GM12878 (cell line): ENCODE results near the gene PIGZ. TPM values are rescaled to one million over a fixed set of nuclear protein-coding genes. Genes with fewer than 3 reads are reported as not detected.

Experiments used
- ATAC-seq: fragments of 200-7000 bp; cut with Tn5 transposase; 3 replicates; pipeline ENCODE4 v1.9.1; 2020; ENCODE audit warnings: mild to moderate bottlenecking, moderate library complexity
- BruUV-seq: library from RNA; stranded (reverse); fragments of 400-500 nt; replicated peaks from 2 replicates; lab custom pipeline; 2021; lab: Mats Ljungman, UMichigan
- CTCF ChIA-PET: fragments of 300-600 bp; sonication (Branson Sonifier 250); formaldehyde crosslinking; extraction: SDS; loops from one replicate; lab custom pipeline; 2021; ENCODE audit warnings: inconsistent platforms; lab: Yijun Ruan, JAX
- POLR2A ChIA-PET: fragments of 350-600 bp; formaldehyde crosslinking; extraction: SDS; loops from one replicate; lab custom pipeline; 2021; ENCODE audit warnings: inconsistent platforms; lab: Charles Lee
- RAD21 ChIA-PET: fragments of 300-600 bp; sonication (Branson Sonifier 250); formaldehyde crosslinking; loops from one replicate; lab custom pipeline; 2023; ENCODE audit warnings: antibody characterized with exemption; ENCODE audit not compliant: unreplicated experiment; lab: Charles Lee
- SMC1A ChIA-PET: fragments of 300-600 bp; sonication (Branson Sonifier 250); formaldehyde crosslinking; loops from one replicate; lab custom pipeline; 2023; ENCODE audit not compliant: unreplicated experiment, uncharacterized antibody; lab: Charles Lee
- DNase-seq: peaks from one replicate; pipeline ENCODE4 v3.0.0-alpha.2; 2011; ENCODE audit warnings: low read depth, low spot score
- FAIRE-seq: peaks from 3 replicates; lab custom pipeline; 2011; peaks lifted over from hg19 to GRCh38; lab: Jason Lieb, UNC
- H2AFZ ChIP-seq: 2 replicates; pipeline ENCODE4 v1.6.0; 2011; ENCODE audit warnings: low read depth, low read length, control low read depth; ENCODE audit not compliant: control insufficient read depth
- H3K27ac ChIP-seq: 2 replicates; pipeline ENCODE4 v1.5.1; 2011; ENCODE audit warnings: control low read depth; ENCODE audit not compliant: control insufficient read depth, insufficient read depth
- H3K27me3 ChIP-seq, 2 experiments: replicated peaks in 1 of 2; 2 replicates each; pipeline versions ENCODE4 v1.6.0 to v1.6.1; 2011; ENCODE audit warnings: low read length in 1 of 2; ENCODE audit not compliant: control insufficient read depth in 2 of 2, insufficient read depth in 2 of 2
- H3K36me3 ChIP-seq, 2 experiments: 2 replicates each; pipeline ENCODE4 v1.5.1; 2011; ENCODE audit warnings: low read length in 1 of 2; ENCODE audit not compliant: control insufficient read depth in 2 of 2, insufficient read depth in 2 of 2
- H3K4me1 ChIP-seq: 2 replicates; pipeline ENCODE4 v1.6.1; 2011; ENCODE audit warnings: mild to moderate bottlenecking, low read length, moderate library complexity, mixed read lengths; ENCODE audit not compliant: control insufficient read depth, insufficient read depth
- H3K4me2 ChIP-seq: 2 replicates; pipeline ENCODE4 v1.6.0; 2011; ENCODE audit warnings: control low read depth; ENCODE audit not compliant: control insufficient read depth, insufficient read depth
- H3K4me3 ChIP-seq: fragments of 200-600 bp; sonication (generic); 2 replicates; pipeline ENCODE4 v1.5.1; 2016
- H3K79me2 ChIP-seq: 2 replicates; pipeline ENCODE4 v1.6.0; 2011; ENCODE audit warnings: low read length; ENCODE audit not compliant: control insufficient read depth, insufficient read depth
- H3K9ac ChIP-seq: 2 replicates; pipeline ENCODE4 v1.8.0; 2011; ENCODE audit warnings: low read length, control low read depth, mixed read lengths; ENCODE audit not compliant: control insufficient read depth, insufficient read depth
- H3K9me3 ChIP-seq: replicated peaks from 3 replicates; pipeline ENCODE4 v1.5.1; 2011; ENCODE audit warnings: mild to moderate bottlenecking, low read length; ENCODE audit not compliant: control insufficient read depth, insufficient read depth
- H4K20me1 ChIP-seq: 2 replicates; pipeline ENCODE4 v1.6.0; 2011; ENCODE audit not compliant: control insufficient read depth, insufficient read depth
- BCL3 ChIP-seq: IDR thresholded peaks from 2 replicates; pipeline ENCODE4 v1.6.1; 2011; ENCODE audit warnings: borderline replicate concordance, low read depth, mild to moderate bottlenecking, moderate library complexity, low read length; ENCODE audit not compliant: insufficient read depth, poor library complexity, severe bottlenecking
- IKZF1 ChIP-seq: fragments of 450-650 bp; conservative IDR thresholded peaks from 2 replicates; pipeline ENCODE4 v1.6.1; 2017; ENCODE audit warnings: antibody characterized with exemption, mild to moderate bottlenecking
- IRF4 ChIP-seq: IDR thresholded peaks from 2 replicates; pipeline ENCODE4 v1.6.1; 2011; ENCODE audit warnings: low read depth, low read length
- MAX ChIP-seq: IDR thresholded peaks from 2 replicates; pipeline ENCODE4 v1.6.1; 2012; ENCODE audit warnings: low read depth, low read length, improper control_type of control experiment
- MXI1 ChIP-seq: fragments of 150-350 bp; IDR thresholded peaks from 2 replicates; pipeline ENCODE4 v1.6.1; 2011; ENCODE audit warnings: low read depth, mild to moderate bottlenecking, inconsistent platforms, low read length, improper control_type of control experiment
- NFXL1 ChIP-seq: fragments of 450-650 bp; IDR thresholded peaks from 2 replicates; pipeline ENCODE4 v1.6.1; 2017; ENCODE audit warnings: antibody characterized with exemption, mild to moderate bottlenecking, borderline replicate concordance
- NKRF ChIP-seq: fragments of 450-650 bp; conservative IDR thresholded peaks from 2 replicates; pipeline ENCODE4 v1.6.1; 2017; ENCODE audit warnings: mild to moderate bottlenecking, moderate library complexity
- RAD51 ChIP-seq: fragments of 450-650 bp; IDR thresholded peaks from 2 replicates; pipeline ENCODE4 v1.6.1; 2016; ENCODE audit warnings: moderate library complexity, mild to moderate bottlenecking, inconsistent platforms
- RFX5 ChIP-seq: IDR thresholded peaks from 2 replicates; pipeline ENCODE4 v1.6.1; 2011; ENCODE audit warnings: low read depth, low read length, improper control_type of control experiment
- WRNIP1 ChIP-seq: IDR thresholded peaks from 2 replicates; pipeline ENCODE4 v1.6.1; 2011; ENCODE audit warnings: low read depth, low read length, improper control_type of control experiment, borderline replicate concordance
- ZBED1 ChIP-seq: IDR thresholded peaks from 2 replicates; pipeline ENCODE4 v1.6.1; 2016; ENCODE audit warnings: borderline replicate concordance
- ZSCAN29 ChIP-seq: fragments of 450-650 bp; IDR thresholded peaks from 2 replicates; pipeline ENCODE4 v1.6.1; 2017; ENCODE audit warnings: mild to moderate bottlenecking, moderate library complexity
- WGBS: methylation state at CpG from one replicate; pipeline ENCODE4 v1.1.6; 2016; ENCODE audit warnings: low lambda C conversion rate; ENCODE audit not compliant: insufficient replicate concordance, insufficient coverage; ENCODE audit errors: missing lambda C conversion rate; 5-methylcytosine and 5-hydroxymethylcytosine counted together
- in situ Hi-C: fragments of 300-500 bp; cut with MboI; formaldehyde crosslinking; loops from 9 replicates; pipeline ENCODE4 v1.14.3; 2018; ENCODE audit warnings: mixed read lengths
- intact Hi-C: fragments of 100-400 bp; cut with micrococcal nuclease; formaldehyde crosslinking; loops from one replicate; pipeline ENCODE4 v1.14.2; 2022; ENCODE audit not compliant: unreplicated experiment
- polyA plus RNA-seq, 11 experiments: library from polyadenylated mRNA; depleted of rRNA in 4 of 11; unstranded in 6 of 11; stranded (reverse) in 5 of 11; fragments of >200 nt; fragmentation: Nextera tagmentation in 4 of 11; fragmentation: Illumina TruSeq in 1 of 11; extraction: Ambion mirVana in 4 of 11; extraction: Trizol in 1 of 11; gene quantifications; 1 replicate in 1 of 11; 2 replicates in 10 of 11; pipeline versions ENCODE4 v1.2.1 to v1.2.3, GENCODE V29; 2011 to 2016; ENCODE audit warnings: inconsistent platforms in 2 of 11, missing spikeins in 2 of 11, low read depth in 1 of 11
- total RNA-seq, 4 experiments: library from RNA; depleted of rRNA in 3 of 4; stranded (reverse); fragments of >200 nt in 3 of 4; fragmentation: Illumina TruSeq in 1 of 4; extraction: Trizol in 1 of 4; gene quantifications; 2 replicates each; pipeline versions ENCODE4 v1.2.1 to v1.2.3, GENCODE V29; 2013 to 2021
- TF ChIP-seq, protein P1 (sequence below): IDR thresholded peaks from 2 replicates; pipeline ENCODE4 v1.6.1; 2011; ENCODE audit warnings: mild to moderate bottlenecking, low read depth, low read length, moderate library complexity; ENCODE audit not compliant: insufficient replicate concordance
- TF ChIP-seq, protein P2 (sequence below): fragments of 450-650 bp; IDR thresholded peaks from 2 replicates; pipeline ENCODE4 v1.6.1; 2017; ENCODE audit warnings: borderline replicate concordance

PIGZ gene
- total and polyA plus RNA-seq, 10 of the 15 experiments (the other 5 are each of a cell fraction or from before 2014, with no cell fraction given), result 0.06 to 1.2 (median 0.64) TPM

DNA sequence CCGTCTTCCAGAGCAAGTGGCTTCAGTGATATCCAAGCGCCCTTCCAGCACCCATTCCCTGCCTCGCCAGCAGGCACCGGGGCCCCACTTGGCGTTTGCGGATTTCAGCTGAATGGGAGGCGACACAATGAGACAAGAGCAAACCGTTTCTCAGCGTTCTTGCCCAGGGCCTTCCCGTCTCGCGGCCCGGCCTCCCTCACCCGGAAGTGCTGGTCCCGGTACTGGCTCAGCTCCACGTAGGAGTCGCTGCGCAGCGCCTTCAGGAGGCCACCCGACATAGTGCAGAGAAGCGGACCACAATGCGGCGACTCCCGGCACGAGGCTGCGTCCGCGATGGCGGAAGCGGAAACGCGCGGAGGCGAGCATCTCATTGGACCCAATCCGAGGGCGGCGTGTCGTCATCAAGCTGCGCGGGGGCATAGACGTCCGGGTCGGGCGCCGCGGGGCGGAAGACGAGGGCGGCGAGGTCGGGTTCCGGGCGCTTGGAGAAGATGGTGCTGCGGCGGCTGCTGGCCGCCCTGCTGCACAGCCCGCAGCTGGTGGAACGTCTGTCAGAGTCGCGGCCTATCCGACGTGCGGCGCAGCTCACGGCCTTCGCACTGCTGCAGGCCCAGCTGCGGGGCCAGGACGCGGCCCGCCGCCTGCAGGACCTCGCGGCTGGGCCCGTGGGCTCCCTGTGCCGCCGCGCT is 26.3 kb downstream of the PIGZ start, which contains the start of gene NCBP2 (continued):
- TF ChIP-seq, protein P1, sequence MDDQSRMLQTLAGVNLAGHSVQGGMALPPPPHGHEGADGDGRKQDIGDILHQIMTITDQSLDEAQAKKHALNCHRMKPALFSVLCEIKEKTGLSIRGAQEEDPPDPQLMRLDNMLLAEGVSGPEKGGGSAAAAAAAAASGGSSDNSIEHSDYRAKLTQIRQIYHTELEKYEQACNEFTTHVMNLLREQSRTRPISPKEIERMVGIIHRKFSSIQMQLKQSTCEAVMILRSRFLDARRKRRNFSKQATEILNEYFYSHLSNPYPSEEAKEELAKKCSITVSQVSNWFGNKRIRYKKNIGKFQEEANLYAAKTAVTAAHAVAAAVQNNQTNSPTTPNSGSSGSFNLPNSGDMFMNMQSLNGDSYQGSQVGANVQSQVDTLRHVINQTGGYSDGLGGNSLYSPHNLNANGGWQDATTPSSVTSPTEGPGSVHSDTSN, result no peak
- peak; percentile 54; the same call in 1 of the 2 replicates for TF ChIP-seq IRF4
- TF ChIP-seq NFXL1, result no peak
- TF ChIP-seq MAX, result peak; percentile 99

GRCh38 chr3:196941729-196942225 is 26.9 kb downstream of the PIGZ start:
- peak; percentile 52 for ATAC-seq
- H4K20me1 ChIP-seq, result no peaks in the 10 kb centered on the region
- peak overlapping the region; percentile 88 for H3K4me3 ChIP-seq
- peak overlapping the region; percentile 91 for H3K9ac ChIP-seq
- no peak for FAIRE-seq
- peak overlapping the region; percentile 73; the same call in 1 of the 2 replicates for H3K4me2 ChIP-seq
- H3K79me2 ChIP-seq, result peaks cover 64% of the 10 kb centered on the region
- H3K27me3 ChIP-seq, result no peaks in the 10 kb centered on the region
- peaks cover 11% of the 10 kb centered on the region for H3K4me1 ChIP-seq
- peak overlapping the region; percentile 97 for H3K27ac ChIP-seq
- CTCF ChIA-PET, result interaction anchor here (0.6 to 5.1 kb wide), 16 partner anchors 11 to 689 kb away, joined by 3 to 39 read pairs (median 4); partner anchors contain the start of gene SENP5
- no peak for DNase-seq
- in situ Hi-C loops (no loop called here), intact Hi-C loops (loop anchor here (1.0 to 10.0 kb wide), 5 partner anchors 27 to 299 kb away; partner anchors contain the start of genes CEP19, PIGX, PIGZ and SENP5)
- peak overlapping the region; percentile 77 for H2AFZ ChIP-seq
- RAD21 ChIA-PET, result interaction anchor here (0.6 to 4.4 kb wide), 15 partner anchors 11 to 1542 kb away, joined by 3 to 46 read pairs (median 5); partner anchors contain the start of genes PIGZ and SENP5
- H3K36me3 ChIP-seq, result peaks cover 3 to 19% of the 10 kb centered on the region in 2 experiments; a peak in 3 of 4 replicates
- SMC1A ChIA-PET, result interaction anchor here (1.2 to 5.5 kb wide), 9 partner anchors 11 to 305 kb away, joined by 3 to 38 read pairs (median 4); partner anchors contain the start of gene SENP5
- POLR2A ChIA-PET, result interaction anchor here (0.6 to 4.7 kb wide), 8 partner anchors 10 to 301 kb away, joined by 3 to 40 read pairs (median 6); partner anchors contain the start of genes MELTF, PAK2 and SENP5
- 1% methylated on average over 31 of the region's 31 CpGs for WGBS
- H3K9me3 ChIP-seq, result no peaks in the 10 kb centered on the region
- BruUV-seq, result TSS peak; percentile 82
- TF ChIP-seq MXI1 (peak; percentile 72), RAD51 (no peak), ZSCAN29 (no peak), NKRF (no peak), IKZF1 (no peak), BCL3 (no peak), WRNIP1 (0 out of 2 replicates have a peak, but pooled peaks have one; percentile 15), RFX5 (no peak), ZBED1 (no peak)
- TF ChIP-seq, protein P2, sequence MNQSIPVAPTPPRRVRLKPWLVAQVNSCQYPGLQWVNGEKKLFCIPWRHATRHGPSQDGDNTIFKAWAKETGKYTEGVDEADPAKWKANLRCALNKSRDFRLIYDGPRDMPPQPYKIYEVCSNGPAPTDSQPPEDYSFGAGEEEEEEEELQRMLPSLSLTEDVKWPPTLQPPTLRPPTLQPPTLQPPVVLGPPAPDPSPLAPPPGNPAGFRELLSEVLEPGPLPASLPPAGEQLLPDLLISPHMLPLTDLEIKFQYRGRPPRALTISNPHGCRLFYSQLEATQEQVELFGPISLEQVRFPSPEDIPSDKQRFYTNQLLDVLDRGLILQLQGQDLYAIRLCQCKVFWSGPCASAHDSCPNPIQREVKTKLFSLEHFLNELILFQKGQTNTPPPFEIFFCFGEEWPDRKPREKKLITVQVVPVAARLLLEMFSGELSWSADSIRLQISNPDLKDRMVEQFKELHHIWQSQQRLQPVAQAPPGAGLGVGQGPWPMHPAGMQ, result no peak
